ENCODE results near the gene CD82.

The CD82 gene

DNA sequence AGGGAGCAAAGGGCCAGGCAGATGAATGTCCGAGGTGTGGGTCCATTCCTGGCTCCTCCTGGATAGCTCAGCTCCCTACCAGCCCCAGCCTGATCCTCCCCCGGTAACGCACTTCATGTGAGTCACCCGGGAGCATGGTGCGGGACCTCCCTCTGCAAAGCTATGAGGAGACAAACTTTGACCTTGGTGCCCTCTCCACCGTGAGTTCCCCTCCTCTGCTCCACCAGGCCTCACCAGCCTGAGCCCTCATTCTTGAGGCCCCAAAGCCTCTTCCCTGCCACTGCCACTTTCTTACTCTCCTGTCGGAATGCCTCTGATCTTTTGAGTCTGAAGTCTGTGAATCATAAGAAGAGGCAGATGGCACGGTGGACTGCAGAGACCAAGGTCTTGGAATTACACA lies 37.4 kb upstream of the CD82 start:
- TF ChIP-seq, protein P1, sequence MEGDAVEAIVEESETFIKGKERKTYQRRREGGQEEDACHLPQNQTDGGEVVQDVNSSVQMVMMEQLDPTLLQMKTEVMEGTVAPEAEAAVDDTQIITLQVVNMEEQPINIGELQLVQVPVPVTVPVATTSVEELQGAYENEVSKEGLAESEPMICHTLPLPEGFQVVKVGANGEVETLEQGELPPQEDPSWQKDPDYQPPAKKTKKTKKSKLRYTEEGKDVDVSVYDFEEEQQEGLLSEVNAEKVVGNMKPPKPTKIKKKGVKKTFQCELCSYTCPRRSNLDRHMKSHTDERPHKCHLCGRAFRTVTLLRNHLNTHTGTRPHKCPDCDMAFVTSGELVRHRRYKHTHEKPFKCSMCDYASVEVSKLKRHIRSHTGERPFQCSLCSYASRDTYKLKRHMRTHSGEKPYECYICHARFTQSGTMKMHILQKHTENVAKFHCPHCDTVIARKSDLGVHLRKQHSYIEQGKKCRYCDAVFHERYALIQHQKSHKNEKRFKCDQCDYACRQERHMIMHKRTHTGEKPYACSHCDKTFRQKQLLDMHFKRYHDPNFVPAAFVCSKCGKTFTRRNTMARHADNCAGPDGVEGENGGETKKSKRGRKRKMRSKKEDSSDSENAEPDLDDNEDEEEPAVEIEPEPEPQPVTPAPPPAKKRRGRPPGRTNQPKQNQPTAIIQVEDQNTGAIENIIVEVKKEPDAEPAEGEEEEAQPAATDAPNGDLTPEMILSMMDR (IDR thresholded peaks at IDR 0.05; ENCODE audit: low read depth, low read length, missing control alignments): no peak
- no peak overlapping the region for H3K4me3 ChIP-seq (replicated peaks; ENCODE audit: low read depth, low read length)
- no peak for DNase-seq (ENCODE audit: extremely low read depth, low read depth)

DNA sequence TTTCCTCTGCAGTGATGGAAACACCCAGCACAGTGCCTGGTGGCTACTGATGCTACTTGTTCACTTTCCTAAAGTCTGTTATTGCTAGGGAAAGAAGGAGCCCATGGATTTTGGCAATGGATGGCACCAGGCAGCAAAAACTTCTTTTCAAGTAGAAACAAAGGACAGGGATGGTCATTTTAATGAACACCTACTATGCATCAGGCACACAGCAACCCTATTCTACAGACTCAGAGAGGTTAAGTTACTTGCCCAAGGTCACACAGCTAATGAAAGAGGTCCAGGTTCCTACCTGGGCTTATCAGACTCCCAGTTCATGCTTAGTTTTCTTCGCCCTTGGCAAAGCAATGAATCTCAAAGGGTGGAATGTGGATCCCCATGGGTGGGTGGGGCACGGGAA lies 36.9 kb upstream of the CD82 start:
- TF ChIP-seq, protein P1 (IDR thresholded peaks at IDR 0.05; ENCODE audit: low read depth, low read length, missing control alignments): no peak
- no peak overlapping the region for H3K4me3 ChIP-seq (replicated peaks; ENCODE audit: low read depth, low read length)
- DNase-seq (ENCODE audit: extremely low read depth, low read depth): no peak

DNA sequence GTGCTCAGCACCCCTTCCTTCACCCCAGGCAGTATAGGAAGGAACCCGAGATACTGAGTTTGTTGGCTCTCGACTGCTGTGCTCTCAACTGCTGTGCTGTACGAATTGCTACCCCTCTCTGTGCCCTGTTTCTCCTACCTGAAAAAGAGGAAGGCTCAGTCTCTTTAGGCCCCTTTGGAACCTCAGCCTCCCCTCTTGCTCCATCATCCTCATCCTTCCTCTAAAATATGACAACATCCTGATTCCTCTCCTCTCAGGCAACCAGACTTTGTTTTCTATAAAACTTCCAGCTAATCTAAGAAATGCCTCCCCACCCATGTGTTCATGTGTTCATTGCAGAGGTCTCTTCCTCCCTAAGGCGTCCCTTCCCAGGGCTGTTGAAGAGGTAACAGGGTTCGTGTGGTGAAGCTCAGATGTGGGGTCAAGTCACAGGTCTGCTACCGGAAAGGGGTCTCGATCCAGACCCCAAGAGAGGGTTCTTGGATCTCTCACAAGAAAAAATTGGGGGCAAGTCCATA lies 35.5 kb upstream of the CD82 start:
- no peak overlapping the region for H3K4me3 ChIP-seq (replicated peaks; ENCODE audit: low read depth, low read length)
- no peak for DNase-seq (ENCODE audit: extremely low read depth, low read depth)
- TF ChIP-seq, protein P1 (IDR thresholded peaks at IDR 0.05; ENCODE audit: low read depth, low read length, missing control alignments): no peak

DNA sequence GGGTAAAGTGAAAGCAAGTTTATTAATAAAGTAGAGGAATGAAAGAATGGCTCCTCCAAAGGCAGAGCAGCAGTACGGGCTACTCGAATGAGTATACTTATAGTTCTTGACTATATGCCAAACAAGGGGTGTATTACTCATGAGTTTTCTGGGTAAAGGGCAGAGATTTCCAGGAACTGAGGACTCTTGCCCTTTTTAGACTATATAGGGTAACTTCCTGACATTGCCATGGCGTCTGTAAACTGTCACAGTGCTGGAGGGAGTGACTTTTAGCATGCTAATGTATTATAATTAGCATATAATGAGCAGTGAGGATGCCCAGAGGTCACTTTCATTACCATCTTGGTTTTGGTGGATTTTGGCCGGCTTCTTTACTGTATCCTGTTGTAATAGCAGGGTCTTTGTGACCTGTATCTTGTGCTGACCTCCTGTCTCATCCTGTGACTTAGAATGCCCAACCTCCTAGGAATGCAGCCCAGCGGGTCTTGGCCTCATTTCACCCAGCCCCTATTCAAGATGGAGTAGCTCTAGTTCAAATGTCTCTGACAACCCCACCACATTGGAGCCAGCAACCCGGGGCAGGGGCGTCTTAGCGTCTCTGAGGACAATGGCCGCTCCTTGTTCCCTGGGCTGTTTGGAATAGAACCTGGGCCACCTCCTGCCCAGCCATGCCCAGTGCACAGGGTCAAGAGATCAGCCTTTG lies 34.9 kb upstream of the CD82 start:
- DNase-seq (ENCODE audit: extremely low read depth, low read depth): no peak
- TF ChIP-seq, protein P1 (IDR thresholded peaks at IDR 0.05; ENCODE audit: low read depth, low read length, missing control alignments): no peak
- H3K4me3 ChIP-seq (replicated peaks; ENCODE audit: low read depth, low read length): no peak overlapping the region

DNA sequence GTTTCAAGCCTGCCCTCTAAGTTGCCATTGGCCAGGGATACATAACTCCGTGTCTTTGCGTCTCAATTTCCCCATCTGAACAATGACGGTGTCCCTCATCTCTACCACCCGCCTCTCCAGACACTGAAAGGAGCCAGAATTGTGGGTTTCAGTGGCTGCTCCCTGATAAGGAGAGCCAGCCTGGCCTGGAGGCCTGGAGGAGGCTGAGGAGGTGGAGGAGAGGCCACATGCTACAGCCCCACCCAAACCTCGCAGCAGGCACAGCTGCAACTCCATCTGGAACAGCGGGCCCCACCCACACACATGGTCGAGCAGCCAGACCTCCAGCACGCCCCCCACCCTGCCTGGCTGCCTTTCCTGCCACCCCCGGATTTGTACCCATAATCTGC lies 34.4 kb upstream of the CD82 start:
- TF ChIP-seq, protein P1 (IDR thresholded peaks at IDR 0.05; ENCODE audit: low read depth, low read length, missing control alignments): no peak
- H3K4me3 ChIP-seq (replicated peaks; ENCODE audit: low read depth, low read length): no peak overlapping the region
- no peak for DNase-seq (ENCODE audit: extremely low read depth, low read depth)

DNA sequence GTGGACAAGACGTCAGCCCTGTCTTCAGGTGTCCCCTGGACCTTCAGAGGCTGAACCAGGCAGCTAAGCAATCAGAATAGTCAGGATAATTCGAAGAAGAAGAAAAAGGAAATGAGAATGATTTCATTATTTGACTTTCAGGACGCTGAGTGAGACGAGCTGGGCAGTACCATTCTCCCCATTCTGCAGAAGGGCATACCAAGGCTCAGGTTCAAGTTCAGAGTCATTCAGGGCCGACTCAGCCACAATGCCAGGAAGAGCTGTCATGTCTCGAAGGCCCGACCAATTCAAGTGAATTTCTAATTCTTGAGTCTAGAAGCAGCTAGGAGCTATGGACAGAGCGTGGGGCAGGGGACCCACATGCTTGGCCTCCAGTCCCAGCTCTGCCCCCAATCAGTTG lies 33.8 kb upstream of the CD82 start:
- TF ChIP-seq, protein P1 (IDR thresholded peaks at IDR 0.05; ENCODE audit: low read depth, low read length, missing control alignments): no peak

DNA sequence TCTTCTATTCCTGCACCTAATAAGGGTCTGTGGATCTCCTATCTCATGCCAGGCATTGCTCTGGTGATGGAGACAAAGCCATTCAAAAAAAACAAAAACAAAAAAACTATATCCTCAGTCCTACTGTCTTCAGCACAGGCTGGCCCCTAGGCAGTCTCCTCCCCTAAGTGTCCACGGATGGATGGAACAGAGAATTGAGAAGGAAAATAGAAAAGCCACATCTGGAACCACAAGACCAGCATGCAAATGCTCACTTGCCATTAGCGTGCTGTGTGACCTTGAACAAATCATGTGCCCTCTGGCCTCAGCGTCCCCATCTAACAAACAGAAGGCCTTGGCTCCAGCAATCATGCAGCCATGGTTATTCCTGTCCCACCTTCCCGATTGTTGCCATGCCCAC lies 32.7 kb upstream of the CD82 start:
- TF ChIP-seq, protein P1 (IDR thresholded peaks at IDR 0.05; ENCODE audit: low read depth, low read length, missing control alignments): no peak
- no peak overlapping the region for H3K4me3 ChIP-seq (replicated peaks; ENCODE audit: low read depth, low read length)
- DNase-seq (ENCODE audit: extremely low read depth, low read depth): no peak

More for the DNA sequence above, 33.8 kb upstream of the CD82 start:
- no peak overlapping the region for H3K4me3 ChIP-seq (replicated peaks; ENCODE audit: low read depth, low read length)
- no peak for DNase-seq (ENCODE audit: extremely low read depth, low read depth)

Data from HFF-Myc (cell line).